GM23248 (cell line): ENCODE results near the gene VSX1. TPM values are rescaled to one million over a fixed set of nuclear protein-coding genes. Genes with fewer than 3 reads are reported as not detected.

Experiments used
- DNase-seq: peaks from one replicate; pipeline ENCODE4 v3.0.0-alpha.2; 2015
- H2AFZ ChIP-seq: fragments of 200-600 bp; sonication (generic); 2 replicates; pipeline ENCODE4 v1.6.1; 2016; ENCODE audit warnings: antibody characterized with exemption
- H3F3A ChIP-seq: fragments of 200-600 bp; sonication (generic); 2 replicates; pipeline ENCODE4 v1.6.1; 2016; ENCODE audit warnings: mild to moderate bottlenecking, antibody characterized with exemption, mixed run types; ENCODE audit not compliant: insufficient read depth
- H3K27ac ChIP-seq: fragments of 200-600 bp; sonication (generic); 2 replicates; pipeline ENCODE4 v1.5.1; 2016; ENCODE audit warnings: mild to moderate bottlenecking
- H3K27me3 ChIP-seq: fragments of 200-600 bp; sonication (generic); replicated peaks from 2 replicates; pipeline ENCODE4 v1.6.1; 2016; ENCODE audit warnings: mild to moderate bottlenecking; ENCODE audit not compliant: insufficient read depth
- H3K36me3 ChIP-seq: fragments of 200-600 bp; sonication (generic); 2 replicates; pipeline ENCODE4 v1.6.1; 2016; ENCODE audit warnings: low read depth, mild to moderate bottlenecking
- H3K4me1 ChIP-seq: fragments of 200-600 bp; sonication (generic); 2 replicates; pipeline ENCODE4 v1.6.1; 2016; ENCODE audit warnings: mild to moderate bottlenecking; ENCODE audit not compliant: insufficient read depth
- H3K4me2 ChIP-seq: fragments of 200-600 bp; sonication (generic); one replicate; pipeline ENCODE4 v1.6.1; 2016; ENCODE audit warnings: mild to moderate bottlenecking; ENCODE audit not compliant: unreplicated experiment
- H3K4me3 ChIP-seq: fragments of 200-600 bp; sonication (generic); 2 replicates; pipeline ENCODE4 v1.5.1; 2016; ENCODE audit warnings: mild to moderate bottlenecking
- H3K79me2 ChIP-seq: fragments of 200-600 bp; sonication (generic); 2 replicates; pipeline ENCODE4 v1.6.1; 2016; ENCODE audit warnings: mild to moderate bottlenecking; ENCODE audit not compliant: insufficient read depth
- H3K9ac ChIP-seq: fragments of 200-600 bp; sonication (generic); 2 replicates; pipeline ENCODE4 v1.6.1; 2016; ENCODE audit warnings: mild to moderate bottlenecking
- H3K9me2 ChIP-seq: fragments of 200-600 bp; sonication (generic); 2 replicates; pipeline ENCODE4 v1.6.1; 2016; ENCODE audit warnings: mixed run types, mild to moderate bottlenecking, moderate library complexity; ENCODE audit not compliant: insufficient read depth
- H3K9me3 ChIP-seq: fragments of 200-600 bp; sonication (generic); one replicate; pipeline ENCODE4 v1.6.1; 2017; ENCODE audit warnings: low read depth
- H4K20me1 ChIP-seq: fragments of 200-600 bp; sonication (generic); 2 replicates; pipeline ENCODE4 v1.6.0; 2016; ENCODE audit not compliant: insufficient read depth
- EZH2 ChIP-seq: fragments of 200-600 bp; sonication (generic); IDR thresholded peaks from 2 replicates; pipeline ENCODE4 v1.6.1; 2018; ENCODE audit warnings: antibody characterized with exemption, mild to moderate bottlenecking; ENCODE audit not compliant: insufficient read depth, poor library complexity, severe bottlenecking
- EZH2phosphoT487 ChIP-seq: fragments of 200-600 bp; sonication (generic); IDR thresholded peaks from 2 replicates; pipeline ENCODE4 v1.6.1; 2018; ENCODE audit warnings: antibody characterized with exemption, moderate library complexity, mild to moderate bottlenecking, low read depth; ENCODE audit not compliant: insufficient read depth
- WGBS, 2 experiments: methylation state at CpG; one replicate each; pipeline ENCODE4 v1.1.6; 2015 to 2017; ENCODE audit warnings: low lambda C conversion rate in 2 of 2, low coverage in 1 of 2; ENCODE audit errors: missing lambda C conversion rate in 2 of 2; 5-methylcytosine and 5-hydroxymethylcytosine counted together
- in situ Hi-C: fragments of 300-500 bp; cut with MboI; formaldehyde crosslinking; loops from 2 replicates; pipeline ENCODE4 v1.15.0; 2020
- polyA plus RNA-seq: library from polyadenylated mRNA; unstranded; fragments of >200 nt; fragmentation: Nextera tagmentation; extraction: Ambion mirVana; gene quantifications from 2 replicates; pipeline ENCODE4 v1.2.1, GENCODE V29; 2016
- total RNA-seq: library from RNA; depleted of rRNA; stranded (reverse); fragments of >200 nt; shearing (Covaris generic); gene quantifications from 2 replicates; pipeline ENCODE4 v1.2.3, GENCODE V29; 2014

VSX1 gene
- total and polyA plus RNA-seq, 2 experiments from 2014 or later, result not detected

GRCh38 chr20:25083141-25083772 is 1.3 kb upstream of the VSX1 start:
- peaks cover 83% of the 10 kb centered on the region for H3K27me3 ChIP-seq

GRCh38 chr20:25082498-25082873 is 545 bp upstream of the VSX1 start:
- no peak for DNase-seq
- Histone ChIP-seq H3K36me3 (no peaks in the 10 kb centered on the region), H3F3A (no peaks in the 10 kb centered on the region), H3K27ac (no peak overlapping the region), H3K9ac (no peak overlapping the region), H4K20me1 (no peaks in the 10 kb centered on the region), H3K79me2 (no peaks in the 10 kb centered on the region), H2AFZ (no peak overlapping the region), H3K9me2 (no peaks in the 10 kb centered on the region), H3K9me3 (no peaks in the 10 kb centered on the region), H3K4me3 (no peak overlapping the region), H3K4me2 (no peak overlapping the region), H3K27me3 (peaks cover 88% of the 10 kb centered on the region), H3K4me1 (peaks cover 2% of the 10 kb centered on the region; the same call in 1 of the 2 replicates)
- WGBS, 2 experiments, result 10 to 14% methylated on average over 9 of the region's 9 CpGs
- in situ Hi-C loops, result no loop called here
- TF ChIP-seq EZH2, result no peak
- TF ChIP-seq EZH2phosphoT487, result no peak

More at GRCh38 chr20:25083141-25083772, 1.3 kb upstream of the VSX1 start:
- H2AFZ ChIP-seq, result no peak overlapping the region
- H3K9me2 ChIP-seq, result no peaks in the 10 kb centered on the region
- in situ Hi-C loops, result no loop called here
- no peaks in the 10 kb centered on the region for H3F3A ChIP-seq
- H3K4me1 ChIP-seq, result no peaks in the 10 kb centered on the region
- no peak overlapping the region for H3K9ac ChIP-seq
- TF ChIP-seq EZH2phosphoT487, result 0 out of 2 replicates have a peak, but pooled peaks have one; percentile 29
- no peak for TF ChIP-seq EZH2
- no peak for DNase-seq
- H3K27ac ChIP-seq, result no peak overlapping the region
- no peaks in the 10 kb centered on the region for H3K79me2 ChIP-seq
- H3K4me3 ChIP-seq, result no peak overlapping the region
- WGBS, 2 experiments, result 6% methylated on average over 44 of the region's 44 CpGs
- H3K4me2 ChIP-seq, result no peak overlapping the region
- H3K9me3 ChIP-seq, result no peaks in the 10 kb centered on the region
- no peaks in the 10 kb centered on the region for H4K20me1 ChIP-seq
- H3K36me3 ChIP-seq, result no peaks in the 10 kb centered on the region

GRCh38 chr20:25081065-25081729 is 744 bp downstream of the VSX1 start:
- no peaks in the 10 kb centered on the region for H4K20me1 ChIP-seq
- WGBS, 2 experiments, result 10 to 11% methylated on average over 36 to 51 of the region's 54 CpGs
- no peaks in the 10 kb centered on the region for H3K79me2 ChIP-seq
- H3K4me1 ChIP-seq, result peaks cover 9% of the 10 kb centered on the region; the same call in 1 of the 2 replicates
- H3K9ac ChIP-seq, result no peak overlapping the region
- H3K36me3 ChIP-seq, result no peaks in the 10 kb centered on the region
- no peaks in the 10 kb centered on the region for H3K9me3 ChIP-seq
- TF ChIP-seq EZH2 (no peak), EZH2phosphoT487 (no peak)
- H3K4me3 ChIP-seq, result no peak overlapping the region
- no peaks in the 10 kb centered on the region for H3K9me2 ChIP-seq
- DNase-seq, result peak; percentile 30
- H3F3A ChIP-seq, result no peaks in the 10 kb centered on the region
- no peak overlapping the region for H3K27ac ChIP-seq
- no peak overlapping the region for H3K4me2 ChIP-seq
- no peak overlapping the region for H2AFZ ChIP-seq
- peaks cover 91% of the 10 kb centered on the region for H3K27me3 ChIP-seq
- in situ Hi-C loops, result no loop called here

- no peak overlapping the region for H3K27ac ChIP-seq
- no peaks in the 10 kb centered on the region for H3F3A ChIP-seq
- H3K9me2 ChIP-seq, result no peaks in the 10 kb centered on the region
- peaks cover 93% of the 10 kb centered on the region for H3K27me3 ChIP-seq
- H2AFZ ChIP-seq, result no peak overlapping the region
- H3K4me3 ChIP-seq, result no peak overlapping the region
- H3K9ac ChIP-seq, result no peak overlapping the region
- H3K79me2 ChIP-seq, result no peaks in the 10 kb centered on the region
- TF ChIP-seq EZH2 (no peak), EZH2phosphoT487 (no peak)
- H3K4me2 ChIP-seq, result no peak overlapping the region
- peaks cover 9% of the 10 kb centered on the region; the same call in 1 of the 2 replicates for H3K4me1 ChIP-seq
- 75 to 77% methylated on average over 4 of the region's 4 CpGs for WGBS, 2 experiments
- no peaks in the 10 kb centered on the region for H4K20me1 ChIP-seq
- H3K9me3 ChIP-seq, result no peaks in the 10 kb centered on the region
- in situ Hi-C loops, result no loop called here
- no peaks in the 10 kb centered on the region for H3K36me3 ChIP-seq
- no peak for DNase-seq
These were observed 2.8 kb downstream of the VSX1 start for GRCh38 chr20:25079171-25079570.
